ENCODE data around the gene ZFAND3.

The ZFAND3 gene

DNA sequence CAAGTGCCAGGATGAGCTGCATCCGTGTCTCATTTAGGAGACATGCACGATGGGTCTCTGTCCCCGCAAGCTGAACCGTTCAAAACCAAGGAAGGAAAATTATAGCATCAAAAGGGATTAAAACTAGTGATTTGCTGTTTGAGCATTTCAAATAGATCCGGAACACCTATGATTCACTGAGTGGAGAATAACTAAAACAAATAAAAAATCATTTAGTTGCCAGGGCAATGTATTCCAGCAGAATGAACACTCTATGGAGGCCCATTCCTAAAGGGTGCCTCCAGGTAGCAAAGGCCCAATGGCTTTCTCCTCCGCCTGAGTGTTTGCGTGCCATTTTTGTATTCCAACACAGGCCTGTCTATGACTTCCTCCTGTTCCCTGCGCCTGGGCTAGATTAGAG is 354.8 kb downstream of the ZFAND3 start:
- DNase-seq = no peak

DNA sequence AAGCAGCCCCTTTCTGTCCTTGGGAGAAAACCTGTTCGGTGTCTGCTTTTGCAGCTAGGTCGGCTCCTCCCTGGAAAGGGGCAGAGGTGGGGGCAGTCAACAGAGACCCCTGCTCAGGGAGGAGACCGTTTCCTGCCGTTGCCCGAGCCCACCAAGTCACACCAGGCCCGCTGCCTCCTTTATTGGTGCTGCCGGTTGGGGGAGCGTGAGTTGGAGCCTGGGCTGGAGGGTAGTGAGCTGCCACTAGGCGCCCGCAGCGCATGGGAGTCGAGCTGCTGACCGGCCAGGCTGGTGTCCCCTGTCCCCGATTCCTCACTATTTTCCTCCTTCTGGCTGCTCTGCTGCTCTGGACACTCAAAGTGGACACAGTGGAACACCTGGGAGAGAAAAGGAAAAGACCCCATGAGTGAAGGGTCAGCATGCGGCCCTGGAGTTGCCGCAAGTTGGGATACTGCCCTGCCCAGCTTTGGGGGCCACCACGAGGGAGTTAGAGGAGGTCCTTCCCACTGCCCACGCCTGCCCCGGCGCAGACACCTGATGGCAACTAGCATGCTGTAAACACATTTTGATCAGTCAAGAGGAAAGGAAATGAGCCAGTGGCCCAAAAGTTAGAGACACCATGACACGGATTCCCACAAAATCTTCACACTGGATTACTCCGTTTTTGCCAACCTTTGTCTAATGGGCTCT is 355.4 kb downstream of the ZFAND3 start:
- DNase-seq = no peak

DNA sequence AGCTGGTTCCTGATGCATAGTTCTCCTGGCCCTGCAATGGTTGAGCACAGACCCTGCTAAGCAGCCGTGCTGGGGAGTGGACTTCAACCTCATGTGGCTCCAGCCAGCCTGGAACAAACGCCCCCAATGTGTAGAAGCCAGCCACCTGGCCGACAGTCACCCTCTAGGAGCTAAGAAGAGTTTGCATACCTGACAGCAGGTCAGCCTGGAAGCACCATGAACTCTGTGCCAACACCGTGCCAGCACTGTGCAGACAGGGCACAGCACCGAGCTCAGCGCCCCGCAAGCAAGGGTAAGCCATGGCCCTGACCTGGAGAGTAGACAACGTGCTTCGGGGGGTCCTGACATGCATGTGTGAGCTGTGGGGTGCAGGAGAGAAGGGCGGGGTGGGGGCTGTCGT is 356.3 kb downstream of the ZFAND3 start:
- DNase-seq = no peak

DNA sequence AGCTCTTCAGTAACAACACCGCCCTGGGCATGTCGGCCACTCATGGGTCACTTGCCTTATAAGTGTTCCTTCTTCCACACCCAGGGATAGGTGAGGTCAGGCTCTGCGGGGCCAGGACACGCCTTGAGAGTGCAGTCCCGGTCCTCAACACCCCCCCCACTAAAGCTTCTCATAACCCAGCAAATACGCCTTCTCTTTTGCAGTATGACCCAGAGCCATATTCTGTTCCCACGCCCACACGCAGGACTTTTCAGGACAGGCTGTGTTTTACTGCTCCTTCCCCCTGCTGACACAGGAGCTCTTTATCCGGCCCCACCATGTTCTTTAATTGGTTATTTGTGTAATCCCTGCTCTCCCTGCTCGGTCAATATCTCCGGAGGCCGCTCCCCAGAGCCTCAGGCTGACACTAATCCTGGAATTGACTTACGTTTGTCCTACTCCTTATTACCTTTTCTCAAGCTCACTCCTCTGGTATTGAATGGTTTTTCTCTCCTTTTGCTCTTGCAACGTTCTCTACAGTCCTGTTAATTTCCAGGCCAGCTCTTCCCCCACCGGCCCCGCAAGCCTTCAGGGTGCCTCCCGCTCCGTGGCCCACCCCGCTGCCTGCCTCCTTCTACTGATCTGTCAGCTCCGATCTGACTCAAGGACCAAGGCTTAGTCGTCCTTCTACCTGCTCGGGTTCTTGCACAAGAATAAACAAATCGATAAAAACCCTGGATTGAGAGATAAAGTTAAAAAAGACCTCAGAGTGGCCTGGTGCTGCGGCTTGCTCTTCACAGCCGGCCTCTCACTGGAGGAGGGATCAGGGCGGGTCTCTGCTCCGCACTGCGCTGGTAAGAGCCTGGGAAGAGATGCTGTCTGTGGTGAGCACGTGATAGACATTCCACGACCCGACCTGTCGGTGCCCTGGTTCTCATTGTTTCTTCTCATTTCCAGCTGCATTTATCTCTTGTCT is 357.5 kb downstream of the ZFAND3 start:
- DNase-seq = no peak

DNA sequence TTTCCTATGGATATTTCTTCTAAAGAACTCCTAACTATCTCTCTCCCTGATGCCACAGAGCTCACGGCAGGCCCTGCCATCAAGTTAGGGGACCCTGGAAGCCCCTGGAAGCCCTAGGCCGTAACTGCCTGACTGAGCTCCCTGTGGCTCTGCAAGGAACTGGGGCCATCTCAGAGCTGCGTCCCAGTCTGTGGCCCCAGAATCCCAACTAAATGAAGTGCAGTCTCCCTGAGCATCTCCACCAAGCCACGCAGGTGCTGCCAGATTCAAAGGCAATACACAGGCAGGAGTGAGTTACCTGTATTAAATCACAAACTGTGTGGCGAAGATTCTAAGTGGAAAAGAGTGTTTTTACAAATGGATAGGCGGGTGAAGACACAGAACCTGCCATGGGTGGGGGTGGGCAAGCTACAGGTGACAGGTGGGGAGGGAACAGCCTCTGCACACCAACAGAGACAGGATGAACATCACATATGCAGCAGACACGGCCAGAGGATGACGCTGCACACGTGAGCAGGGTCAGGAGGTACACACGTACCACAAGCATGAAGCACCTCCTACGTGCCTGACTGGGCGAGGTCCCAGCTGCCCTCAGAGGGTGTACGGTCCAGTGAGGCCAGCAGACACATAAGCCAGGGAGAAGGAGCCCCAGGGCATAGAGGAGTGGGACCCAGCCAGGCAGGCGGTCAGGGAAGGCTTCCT is 358.5 kb downstream of the ZFAND3 start:
- no peak for DNase-seq

DNA sequence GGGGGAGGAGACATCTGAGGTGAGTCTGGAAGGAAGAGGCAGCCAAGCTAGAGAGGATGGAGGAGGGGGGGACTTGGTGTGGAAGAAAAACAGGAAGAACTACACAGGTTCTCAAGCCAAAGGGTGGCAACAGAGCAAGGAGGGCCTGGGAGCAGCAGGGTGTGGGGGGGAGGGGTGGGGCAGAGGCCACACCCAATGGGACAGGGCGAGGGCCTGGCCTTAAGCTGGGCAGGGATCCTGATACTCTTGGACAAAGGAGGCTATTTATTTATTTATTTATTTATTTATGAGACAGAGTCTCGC is 359.0 kb downstream of the ZFAND3 start:
- no peak for DNase-seq

DNA sequence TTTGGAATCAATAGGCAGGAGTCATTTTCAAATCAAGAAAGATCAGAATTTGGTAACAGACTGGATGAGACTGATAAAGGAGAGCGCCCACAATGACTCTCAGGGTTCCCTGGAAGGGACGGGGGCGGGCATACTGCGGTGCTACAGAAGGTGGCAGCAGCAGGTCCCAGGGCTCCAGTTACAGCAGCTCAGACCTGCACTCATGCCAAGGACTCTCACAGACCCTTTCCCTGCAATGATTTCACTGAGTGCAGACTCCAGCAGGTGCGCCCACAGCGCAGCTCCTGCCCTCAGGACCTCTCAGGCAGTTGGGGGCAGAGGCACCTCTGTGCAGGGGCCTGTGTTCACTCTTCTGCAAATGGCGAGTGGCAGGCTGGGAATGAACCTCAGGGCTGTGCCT is 359.8 kb downstream of the ZFAND3 start:
- DNase-seq = peak; percentile 41

DNA sequence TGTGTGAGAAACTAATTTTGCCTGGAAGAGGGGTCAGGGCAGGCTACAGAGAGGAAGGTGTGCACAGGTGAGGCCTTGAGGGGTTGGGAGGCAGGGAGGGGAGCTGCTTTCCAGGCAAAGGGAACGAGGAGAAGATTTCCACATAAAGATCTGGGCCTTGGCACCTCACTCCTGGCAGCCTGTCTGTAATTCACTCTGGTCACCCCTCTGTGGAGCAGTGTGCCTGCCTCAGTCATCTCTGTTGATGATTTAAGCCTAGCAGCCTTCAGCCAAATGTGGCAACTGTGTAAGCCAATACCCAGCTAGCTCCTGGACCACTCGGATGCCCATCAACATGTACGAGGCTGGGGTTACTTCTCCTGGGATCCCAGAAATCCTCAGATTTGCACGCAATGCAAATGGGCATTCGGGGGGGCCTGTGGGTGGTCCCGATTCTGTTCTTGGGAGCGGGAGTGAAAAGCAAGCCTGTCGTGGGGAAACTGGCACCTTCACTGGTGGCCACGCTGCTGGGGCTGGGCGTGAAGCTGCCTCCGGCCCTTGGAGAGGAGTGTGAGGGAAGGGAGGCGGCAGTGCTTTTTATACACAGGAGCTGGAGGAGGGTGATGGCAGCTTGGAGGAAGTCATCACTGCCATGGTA is 360.4 kb downstream of the ZFAND3 start:
- DNase-seq = no peak

DNA sequence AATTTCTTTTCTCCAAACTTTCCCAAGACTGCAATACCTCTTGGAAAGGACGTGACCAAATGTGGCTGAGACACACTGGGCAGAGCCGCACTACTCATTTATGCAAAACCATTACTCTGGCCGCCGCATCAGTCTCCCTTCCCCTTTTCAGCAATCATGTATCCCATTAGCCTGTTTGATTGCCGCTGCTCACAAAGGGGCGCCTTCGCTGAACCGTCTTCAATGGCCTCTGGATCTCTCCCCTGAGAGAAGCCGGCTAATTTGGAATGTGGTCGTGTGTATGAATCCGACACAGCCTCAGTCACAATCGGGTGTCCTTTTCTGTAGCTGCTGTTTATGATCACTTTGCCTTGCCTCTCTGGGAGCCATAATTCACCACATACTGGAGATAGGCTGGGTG is 361.1 kb downstream of the ZFAND3 start:
- no peak for DNase-seq

DNA sequence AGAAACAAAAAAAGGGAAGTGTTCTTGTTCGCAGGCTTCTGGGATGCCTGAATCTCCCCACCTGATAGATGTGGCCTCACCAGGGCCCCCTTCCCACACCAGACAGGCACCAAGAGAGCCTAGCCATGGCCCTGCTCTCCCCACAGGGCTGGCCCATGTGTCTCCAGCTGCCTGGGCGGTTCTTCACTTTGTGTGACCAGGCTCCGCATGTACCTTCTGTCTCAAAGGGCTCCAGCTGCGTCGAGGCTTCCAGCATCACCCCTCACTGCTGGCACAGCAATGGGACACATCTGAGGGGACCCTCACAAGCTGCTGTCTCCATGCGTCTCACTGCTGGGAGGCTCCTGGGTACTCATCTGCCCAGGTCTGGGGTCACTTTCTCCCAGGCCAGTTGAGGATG is 362.9 kb downstream of the ZFAND3 start:
- no peak for DNase-seq

DNA sequence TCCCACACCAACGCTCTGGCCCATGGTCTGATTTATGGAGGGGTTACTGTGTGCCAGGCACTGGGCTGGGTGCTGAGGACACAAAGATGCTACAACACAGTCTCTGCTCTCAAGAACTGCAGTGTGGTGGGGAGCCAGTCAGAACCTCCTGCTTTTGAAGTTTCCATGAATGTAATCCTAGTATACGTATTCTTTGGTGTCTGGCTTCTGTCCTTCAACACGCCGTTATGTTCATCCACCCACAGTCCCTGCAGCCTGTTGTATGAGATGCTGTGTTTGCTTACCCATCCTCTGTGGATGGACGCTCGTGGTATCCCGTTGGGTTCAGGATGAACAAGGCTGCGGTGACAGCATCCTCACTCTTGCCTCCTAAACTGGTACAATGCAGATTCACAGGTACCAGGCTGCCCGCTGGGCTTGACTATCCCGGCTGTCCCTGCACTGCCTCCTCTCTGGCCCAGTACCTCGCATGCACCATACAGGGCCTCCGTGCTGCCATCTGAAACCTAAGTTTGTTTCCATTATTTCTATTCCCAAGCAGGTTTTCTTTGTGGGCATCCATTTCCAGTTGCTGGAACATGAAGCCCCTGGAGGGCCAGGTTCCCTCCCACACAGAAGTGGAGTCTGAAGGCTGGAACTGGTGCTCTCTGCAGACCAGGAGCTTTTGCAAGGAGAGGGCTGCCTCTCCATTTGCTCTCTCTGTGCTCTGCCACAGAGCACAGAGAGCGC is 364.5 kb downstream of the ZFAND3 start:
- no peak for DNase-seq

DNA sequence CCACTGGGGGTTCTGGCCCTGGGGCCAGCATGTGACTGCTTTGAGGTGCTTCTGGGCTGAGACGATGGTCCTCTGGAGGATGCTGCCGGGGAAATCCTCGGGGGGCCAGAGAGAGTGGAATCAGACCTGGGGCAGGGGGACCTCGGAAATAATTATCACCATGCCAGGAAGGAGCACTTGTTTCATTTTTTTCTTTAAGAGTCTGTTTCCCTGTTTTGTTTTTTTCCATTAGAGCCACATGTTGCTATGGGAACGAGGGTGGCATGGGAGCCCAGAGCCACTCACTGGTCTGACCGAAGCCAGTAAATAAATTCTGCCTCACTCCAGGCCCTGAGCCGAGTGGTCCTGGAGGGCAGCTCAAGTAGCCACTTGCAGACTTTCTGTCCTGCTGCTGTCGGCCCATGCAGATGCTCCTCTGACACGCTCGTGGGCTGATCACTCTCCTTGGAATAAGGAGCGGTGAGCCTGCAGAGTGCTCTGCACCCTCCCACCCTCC is 365.1 kb downstream of the ZFAND3 start:
- DNase-seq = no peak

DNA sequence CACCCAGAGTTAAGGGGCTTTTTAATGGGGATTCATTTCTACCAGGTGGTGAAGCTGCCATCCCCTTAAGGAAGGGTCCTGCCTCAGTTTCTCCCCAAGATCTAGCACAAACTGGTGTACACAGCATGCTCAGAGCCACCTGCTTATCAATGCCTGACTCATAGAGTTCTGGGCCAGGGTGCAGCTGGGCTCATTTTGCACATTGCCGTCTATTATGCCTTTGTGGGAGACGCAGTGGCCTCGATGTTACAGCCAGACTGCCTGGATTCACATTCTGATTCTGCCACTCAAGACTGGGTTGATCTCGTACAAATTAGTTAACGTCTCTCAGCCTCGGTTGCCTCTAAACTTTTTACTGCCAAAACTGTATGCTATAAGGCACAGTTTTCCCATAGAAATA is 365.7 kb downstream of the ZFAND3 start:
- DNase-seq = no peak

DNA sequence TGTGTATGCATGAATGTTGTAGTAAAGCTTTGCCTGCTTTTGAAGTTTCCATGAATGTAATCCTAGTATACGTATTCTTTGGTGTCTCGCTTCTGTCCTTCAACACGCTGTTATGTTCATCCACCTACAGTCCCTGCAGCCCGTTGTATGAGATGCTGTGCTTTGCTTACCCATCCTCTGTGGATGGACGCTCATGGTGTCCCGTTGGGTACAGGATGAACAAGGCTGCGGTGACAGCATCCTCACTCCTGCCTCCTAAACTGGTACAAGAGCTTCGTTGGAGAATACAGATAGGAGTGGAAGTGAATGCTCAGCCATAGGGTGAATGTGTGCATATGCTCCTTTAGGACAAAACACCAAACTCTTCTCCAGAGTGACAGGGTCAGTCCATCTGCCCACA is 366.2 kb downstream of the ZFAND3 start:
- DNase-seq = no peak

DNA sequence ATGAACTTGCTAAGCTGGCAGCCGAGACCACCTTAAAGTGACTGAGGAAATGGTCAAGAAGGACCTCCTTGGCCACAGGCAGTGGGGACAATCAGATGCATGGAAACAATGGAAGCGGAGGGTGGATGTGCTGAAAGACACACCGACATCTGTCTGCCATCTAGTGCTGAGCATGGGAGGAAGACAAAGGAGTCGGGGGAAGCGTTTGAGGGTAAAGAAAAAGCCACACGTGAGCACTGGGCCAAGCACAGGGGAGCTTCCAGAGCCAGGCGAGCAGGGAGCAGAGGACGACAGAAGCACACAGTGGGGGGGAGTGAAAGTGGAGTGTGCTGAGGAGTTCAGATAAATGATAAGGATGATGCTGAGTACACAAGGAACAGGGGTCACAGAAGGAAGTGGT is 367.8 kb downstream of the ZFAND3 start:
- no peak for DNase-seq

DNA sequence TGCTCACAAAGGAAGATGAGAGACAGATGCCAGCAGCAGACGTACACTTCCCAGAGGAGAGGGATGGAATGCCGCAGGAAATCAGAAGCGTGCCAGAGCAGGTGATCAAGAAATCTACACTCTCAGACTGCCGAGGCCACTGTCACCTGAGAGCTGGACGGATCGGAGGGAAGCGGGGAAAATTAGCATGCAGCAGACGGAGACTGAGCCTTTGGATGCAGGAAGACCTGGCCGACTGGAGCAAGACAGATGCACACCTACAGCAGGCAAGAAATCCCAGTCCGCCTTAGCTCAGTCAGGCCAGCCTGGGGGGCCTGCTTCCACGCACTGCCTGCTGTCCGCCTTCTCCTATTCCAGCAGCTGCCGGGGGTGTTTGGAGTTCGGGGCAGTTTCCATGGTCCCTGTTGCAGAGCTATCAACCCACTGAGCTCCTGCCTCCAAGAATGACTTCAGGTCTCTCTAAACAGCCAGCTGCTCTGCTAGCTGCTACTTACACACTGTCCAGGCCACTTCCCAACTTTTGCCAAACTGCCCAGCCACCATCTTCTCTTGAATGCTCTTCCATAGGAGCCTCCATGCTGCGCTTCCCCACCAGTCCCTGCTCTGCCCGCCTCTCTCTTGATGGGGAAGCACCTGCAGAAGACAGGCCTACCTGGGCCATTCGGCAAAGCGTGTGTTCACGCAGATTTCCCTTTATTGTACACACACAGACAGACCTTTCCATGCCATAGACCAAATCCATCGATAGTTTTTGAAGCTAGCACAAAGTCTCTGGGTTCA is 368.5 kb downstream of the ZFAND3 start:
- DNase-seq = no peak

DNA sequence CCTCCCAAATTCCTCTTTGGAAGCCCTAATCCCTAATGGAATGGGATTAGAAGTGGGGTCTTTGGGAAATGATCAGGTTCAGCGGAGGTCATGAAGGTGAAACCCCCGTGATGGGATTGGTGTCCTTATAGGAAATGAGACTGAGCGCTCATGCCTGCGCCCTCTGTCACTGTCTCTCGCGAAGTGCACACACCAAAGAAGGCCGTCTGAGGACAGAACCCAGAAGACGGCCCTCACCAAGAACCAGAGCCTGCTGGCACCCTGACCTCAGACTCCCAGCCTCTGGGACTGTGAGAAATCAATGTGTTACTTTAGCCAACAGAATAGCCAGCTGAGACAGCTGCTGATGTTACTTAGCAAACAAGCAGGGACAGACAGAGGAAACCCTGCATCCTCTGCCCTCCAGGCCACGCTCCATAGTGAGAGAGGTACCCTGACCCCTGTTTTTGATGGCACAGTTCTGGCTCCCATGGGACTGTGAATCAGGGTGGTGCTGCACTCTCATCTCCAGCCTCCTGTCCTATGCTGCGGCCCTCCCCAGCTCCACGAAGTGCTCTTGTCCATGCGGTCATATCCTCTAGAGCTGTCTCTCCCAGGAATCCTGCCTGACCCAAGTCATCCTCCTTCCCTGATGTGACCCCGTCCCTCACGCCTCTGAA is 369.3 kb downstream of the ZFAND3 start:
- DNase-seq = no peak

DNA sequence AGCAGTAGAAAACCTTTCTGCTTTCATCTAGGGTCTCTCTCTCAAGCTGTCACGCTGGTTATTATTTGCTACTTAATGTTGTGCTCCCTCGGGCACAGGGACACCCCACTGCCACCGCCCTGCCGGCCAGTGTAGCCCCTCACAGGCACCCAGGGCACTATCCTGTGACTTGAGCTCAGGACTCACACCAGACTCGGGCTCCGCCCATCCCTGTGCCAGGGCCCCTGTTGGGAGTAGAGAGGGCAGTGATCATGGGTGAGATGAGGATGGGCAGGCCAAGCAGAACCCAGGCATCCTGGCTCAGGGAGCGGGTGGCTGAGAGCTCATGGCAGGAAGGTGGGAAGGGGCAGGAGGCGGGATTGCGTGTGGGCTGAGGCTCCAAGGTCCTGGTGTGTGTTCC is 371.9 kb downstream of the ZFAND3 start:
- no peak for DNase-seq

DNA sequence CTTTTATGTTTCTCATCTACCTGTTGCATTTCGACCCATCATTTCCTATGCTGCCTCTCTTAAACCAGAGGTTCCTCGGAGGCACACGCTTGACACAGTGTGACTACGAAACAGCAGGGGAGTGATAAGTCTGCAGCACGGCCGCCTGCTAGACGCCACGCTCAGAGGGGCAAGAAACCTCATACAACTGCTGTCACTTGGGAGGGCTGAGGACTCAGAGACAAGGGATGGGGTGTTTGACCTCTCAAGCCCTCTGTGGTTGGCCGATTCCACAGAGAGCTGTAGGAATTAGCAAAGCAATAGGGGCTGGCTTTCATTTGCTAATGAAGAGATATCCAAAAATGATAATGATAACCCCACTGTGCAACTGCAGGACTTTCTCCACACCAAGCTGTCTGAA is 372.5 kb downstream of the ZFAND3 start:
- no peak for DNase-seq

DNA sequence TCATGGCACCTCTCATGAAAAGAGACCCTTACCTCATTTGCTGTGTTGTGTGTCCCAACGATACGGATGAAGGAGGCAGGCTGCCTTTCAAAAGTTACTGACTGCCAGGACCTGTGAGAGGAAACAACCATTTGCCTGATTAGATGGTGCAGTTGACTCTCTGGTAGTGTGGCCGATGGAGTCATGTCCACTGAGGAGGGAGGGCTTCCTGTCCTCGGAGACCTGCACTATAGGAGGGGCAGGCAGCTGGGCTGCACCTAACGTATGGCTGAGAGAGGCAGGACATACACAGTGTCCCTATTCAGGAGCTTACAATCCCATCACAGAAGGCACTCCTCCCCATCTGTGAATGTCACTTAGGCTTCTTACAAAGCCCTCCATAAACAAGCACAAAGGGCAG is 373.0 kb downstream of the ZFAND3 start:
- no peak for DNase-seq

DNA sequence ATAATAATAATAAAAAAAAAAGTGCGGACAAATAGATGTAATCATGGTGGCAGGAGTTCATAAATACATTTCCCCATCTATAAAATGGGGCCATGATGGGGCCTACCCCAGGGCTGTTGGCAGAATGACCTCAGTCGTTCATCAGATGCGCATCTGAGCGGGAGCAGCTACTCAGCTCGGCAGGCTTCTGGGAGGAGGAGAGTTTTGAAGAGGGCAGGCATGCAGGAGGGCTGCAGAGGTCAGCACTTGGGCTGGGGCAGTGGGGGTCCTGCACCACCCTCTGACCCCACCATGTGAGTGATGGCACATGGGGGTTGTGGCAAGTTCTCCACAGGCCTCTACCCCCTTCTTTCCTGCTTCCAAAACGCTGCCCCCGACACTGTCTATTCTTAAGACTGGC is 373.5 kb downstream of the ZFAND3 start:
- DNase-seq = no peak
